ENCODE measurements around the gene KRT7. TPM values are rescaled to one million over a fixed set of nuclear protein-coding genes. Genes with fewer than 3 reads are reported as not detected.

Gene KRT7
- total RNA-seq, 1 donor from 2014 or later, result not detected

GRCh38 chr12:52291267-52291935, 58.4 kb downstream of the KRT7 start, which contains the start of gene KRT81:
Gene KRT81, minus strand, starts transcription at chr12:52291534. Its CDS starts 69 bp downstream, at chr12:52291465.
- H3K36me3 Mint-ChIP-seq (ENCODE audit: low read depth, unreplicated experiment), result no peaks in the 10 kb centered on the region
- no peak within 1 kb of the TSS for H3K4me3 Mint-ChIP-seq (ENCODE audit: unreplicated experiment)
- H3K9me3 Mint-ChIP-seq (ENCODE audit: unreplicated experiment), result no peaks in the 10 kb centered on the region
- H3K4me1 Mint-ChIP-seq (ENCODE audit: unreplicated experiment), result no peaks in the 10 kb centered on the region
- no peak for TF ChIP-seq CTCF (IDR thresholded peaks at IDR 0.05; ENCODE audit: unreplicated experiment)
- no peaks in the 10 kb centered on the region for H3K27me3 Mint-ChIP-seq (ENCODE audit: unreplicated experiment)
- H3K27ac Mint-ChIP-seq (ENCODE audit: unreplicated experiment), result no peak within 1 kb of the TSS
- no peak for DNase-seq (ENCODE audit: low spot score)

GRCh38 chr12:52293926-52294325, 60.9 kb downstream of the KRT7 start:
- no peak for DNase-seq (ENCODE audit: low spot score)
- Mint-ChIP-seq H3K9me3 (ENCODE audit: unreplicated experiment) (no peaks in the 10 kb centered on the region), H3K27me3 (ENCODE audit: unreplicated experiment) (peaks cover 3% of the 10 kb centered on the region), H3K4me3 (ENCODE audit: unreplicated experiment) (no peak overlapping the region), H3K36me3 (ENCODE audit: low read depth, unreplicated experiment) (no peaks in the 10 kb centered on the region), H3K27ac (ENCODE audit: unreplicated experiment) (no peak overlapping the region), H3K4me1 (ENCODE audit: unreplicated experiment) (no peaks in the 10 kb centered on the region)
- no peak for TF ChIP-seq CTCF (IDR thresholded peaks at IDR 0.05; ENCODE audit: unreplicated experiment)

DNA sequence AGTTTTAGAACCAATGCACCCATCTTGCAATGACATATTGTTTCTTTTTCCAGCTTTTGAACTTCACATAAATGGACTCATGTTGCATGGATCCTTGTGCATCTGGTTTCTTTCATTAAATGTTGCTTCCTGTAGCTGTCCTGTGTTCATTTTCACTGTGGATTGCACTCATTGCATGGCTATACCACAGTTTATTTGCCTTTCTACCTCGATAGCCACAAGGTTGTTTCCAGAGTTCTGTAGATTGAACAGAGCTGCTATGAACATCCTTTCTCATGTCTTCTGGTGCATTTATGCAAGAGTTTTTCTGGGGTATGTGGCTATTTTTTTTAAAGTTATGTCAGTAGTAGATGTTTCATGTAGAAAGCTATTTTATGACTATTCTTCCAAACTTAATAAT, 61.8 kb downstream of the KRT7 start:
- Mint-ChIP-seq H3K36me3 (ENCODE audit: low read depth, unreplicated experiment) (no peaks in the 10 kb centered on the region), H3K9me3 (ENCODE audit: unreplicated experiment) (no peaks in the 10 kb centered on the region), H3K4me1 (ENCODE audit: unreplicated experiment) (no peaks in the 10 kb centered on the region), H3K27me3 (ENCODE audit: unreplicated experiment) (peaks cover 3% of the 10 kb centered on the region), H3K4me3 (ENCODE audit: unreplicated experiment) (no peak overlapping the region), H3K27ac (ENCODE audit: unreplicated experiment) (no peak overlapping the region)
- DNase-seq (ENCODE audit: low spot score), result no peak
- TF ChIP-seq CTCF (IDR thresholded peaks at IDR 0.05; ENCODE audit: unreplicated experiment), result no peak

- no peaks in the 10 kb centered on the region for H3K36me3 Mint-ChIP-seq (ENCODE audit: low read depth, unreplicated experiment)
- no peak overlapping the region for H3K27ac Mint-ChIP-seq (ENCODE audit: unreplicated experiment)
- no peaks in the 10 kb centered on the region for H3K4me1 Mint-ChIP-seq (ENCODE audit: unreplicated experiment)
- no peak overlapping the region for H3K4me3 Mint-ChIP-seq (ENCODE audit: unreplicated experiment)
- no peaks in the 10 kb centered on the region for H3K9me3 Mint-ChIP-seq (ENCODE audit: unreplicated experiment)
- DNase-seq (ENCODE audit: low spot score), result no peak
- peaks cover 3% of the 10 kb centered on the region for H3K27me3 Mint-ChIP-seq (ENCODE audit: unreplicated experiment)
- no peak for TF ChIP-seq CTCF (IDR thresholded peaks at IDR 0.05; ENCODE audit: unreplicated experiment)
Measured at GRCh38 chr12:52295663-52296062, 62.6 kb downstream of the KRT7 start.

DNA sequence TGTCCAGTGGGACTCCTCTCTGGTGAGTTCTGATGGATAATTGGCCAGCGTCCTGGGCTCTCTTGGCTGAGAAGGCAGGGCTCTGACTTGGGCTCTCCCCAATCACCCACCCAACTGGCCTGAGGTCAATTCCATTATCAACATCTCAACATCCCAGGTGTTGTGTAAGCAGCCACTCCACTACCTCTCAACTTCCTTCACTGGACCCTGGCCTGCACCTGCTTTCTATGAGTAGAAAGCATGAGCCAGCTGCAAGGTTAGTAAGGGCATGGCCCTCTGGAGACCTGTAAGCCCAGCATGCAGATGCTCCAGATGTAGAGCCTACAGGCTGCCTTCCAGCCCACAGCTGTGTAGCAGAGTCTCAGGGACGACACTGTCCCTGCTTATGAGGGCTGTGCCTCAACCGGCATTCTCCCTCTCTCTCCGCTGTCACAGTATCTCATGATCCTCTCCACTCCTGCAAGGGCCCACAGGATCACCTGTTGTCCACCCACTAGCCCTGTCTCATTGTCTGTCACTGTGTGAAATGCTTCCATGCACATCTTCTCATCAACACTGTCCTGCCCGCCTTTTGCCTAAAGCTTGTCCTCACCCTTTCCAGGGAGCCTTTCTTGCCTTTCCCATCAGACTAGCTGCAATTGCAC, 63.7 kb downstream of the KRT7 start:
- no peak overlapping the region for H3K27ac Mint-ChIP-seq (ENCODE audit: unreplicated experiment)
- H3K36me3 Mint-ChIP-seq (ENCODE audit: low read depth, unreplicated experiment), result no peaks in the 10 kb centered on the region
- no peak for TF ChIP-seq CTCF (IDR thresholded peaks at IDR 0.05; ENCODE audit: unreplicated experiment)
- H3K4me1 Mint-ChIP-seq (ENCODE audit: unreplicated experiment), result no peaks in the 10 kb centered on the region
- no peak for DNase-seq (ENCODE audit: low spot score)
- peaks cover 5% of the 10 kb centered on the region for H3K27me3 Mint-ChIP-seq (ENCODE audit: unreplicated experiment)
- H3K9me3 Mint-ChIP-seq (ENCODE audit: unreplicated experiment), result no peaks in the 10 kb centered on the region
- H3K4me3 Mint-ChIP-seq (ENCODE audit: unreplicated experiment), result no peak overlapping the region

Data from endothelial cell (in vitro differentiated cells).